ENCODE data around the gene TP53I13. TPM values are rescaled to one million over a fixed set of nuclear protein-coding genes. Genes with fewer than 3 reads are reported as not detected.

TP53I13 gene
- total RNA-seq, 1 experiment from 2014 or later: 28.1 TPM

DNA sequence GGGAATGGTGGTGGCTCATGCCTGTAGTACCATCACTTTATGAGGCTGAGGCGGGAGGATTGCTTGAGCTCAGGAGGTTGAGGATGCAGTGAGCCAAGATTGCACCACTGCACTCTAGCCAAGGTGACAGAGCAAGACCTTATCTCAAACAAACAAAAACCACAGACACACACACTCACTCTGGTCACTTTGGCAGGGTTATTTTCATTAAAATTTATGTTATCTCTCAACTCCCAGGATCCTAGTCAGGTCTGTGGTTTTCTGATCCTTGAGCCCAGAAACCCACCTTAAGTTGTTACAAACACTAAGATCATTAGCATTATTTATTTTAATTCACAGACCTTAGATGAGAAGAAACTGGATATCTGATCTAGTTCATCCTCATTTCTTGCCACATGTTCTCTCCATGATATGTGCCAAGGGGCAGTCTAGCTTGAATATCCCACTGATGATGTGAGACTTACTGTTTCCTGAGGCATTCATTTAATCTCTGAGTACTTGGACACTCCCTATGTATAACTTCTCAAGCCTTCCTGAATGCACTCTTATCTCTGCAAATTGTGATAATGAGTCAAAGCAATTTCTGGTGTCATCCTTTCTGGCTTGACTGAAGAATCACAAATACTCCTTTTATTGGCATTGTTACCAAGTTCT lies 11.3 kb upstream of the TP53I13 start:
- H3K27me3 Mint-ChIP-seq (ENCODE audit: low read depth): peaks cover 9% of the 10 kb centered on the region

More for the DNA sequence above, 11.3 kb upstream of the TP53I13 start:
- H3K4me3 Mint-ChIP-seq: peak overlapping the region in 1 of 2 experiments; percentile 9; a peak in 1 of 5 replicates
- Histone ChIP-seq H3K23ac (ENCODE audit: insufficient read length, low read depth, low read length) (no peak overlapping the region), H3K4me2 (ENCODE audit: insufficient read depth, insufficient read length, low read length) (no peak overlapping the region), H2BK5ac (ENCODE audit: insufficient read length, low read length) (no peak overlapping the region), H3K18ac (ENCODE audit: insufficient read length, low read depth, low read length) (no peak overlapping the region), H3K27ac (ENCODE audit: insufficient read length, low read depth, low read length) (no peak overlapping the region), H4K5ac (ENCODE audit: insufficient read length, low read depth, low read length) (no peak overlapping the region), H4K91ac (ENCODE audit: insufficient read length, low read depth, low read length) (no peak overlapping the region), H4K8ac (replicated peaks; ENCODE audit: insufficient read length, low read depth, low read length) (no peak overlapping the region), H2BK12ac (ENCODE audit: insufficient read length, low read depth, low read length) (no peak overlapping the region), H3K79me2 (ENCODE audit: insufficient read depth, low read length) (no peaks in the 10 kb centered on the region), H3K9ac (ENCODE audit: extremely low read depth, insufficient read length, low read length) (no peak overlapping the region), H2BK15ac (ENCODE audit: low read depth, low read length) (no peak overlapping the region), H3K4me1 (ENCODE audit: insufficient read depth, low read length) (no peaks in the 10 kb centered on the region), H3K14ac (ENCODE audit: insufficient read depth, low read length) (no peak overlapping the region), H2BK120ac (ENCODE audit: low read depth, low read length, poor library complexity, severe bottlenecking) (no peak overlapping the region), H3K56ac (ENCODE audit: insufficient read length, low read depth, low read length) (no peak overlapping the region), H3K9me3 (ENCODE audit: control insufficient read depth, low read depth, low read length) (no peaks in the 10 kb centered on the region), H2BK20ac (ENCODE audit: low read depth, low read length, poor library complexity, severe bottlenecking) (no peak overlapping the region), H3K79me1 (ENCODE audit: insufficient read depth, low read depth, low read length, poor library complexity, severe bottlenecking) (no peaks in the 10 kb centered on the region), H2AFZ (ENCODE audit: low read length) (no peak overlapping the region), H3K27me3 (ENCODE audit: insufficient read depth, low read length) (no peaks in the 10 kb centered on the region), H3K4ac (ENCODE audit: low read depth, low read length) (no peak overlapping the region), H2AK5ac (ENCODE audit: insufficient read length, low read length) (no peak overlapping the region), H3K23me2 (ENCODE audit: insufficient read length, low read depth, low read length, poor library complexity, severe bottlenecking) (no peaks in the 10 kb centered on the region), H4K20me1 (ENCODE audit: control insufficient read depth, insufficient read depth, insufficient read length) (no peaks in the 10 kb centered on the region), H3T11ph (ENCODE audit: low read length) (no peak overlapping the region)
- no peaks in the 10 kb centered on the region for H3K9me3 Mint-ChIP-seq
- no peaks in the 10 kb centered on the region for H3K4me1 Mint-ChIP-seq
- no CpG with 5 or more reads among the region's 1 CpG for WGBS (ENCODE audit: extremely low coverage, insufficient read length, low lambda C conversion rate)
- TF ChIP-seq, protein P1, sequence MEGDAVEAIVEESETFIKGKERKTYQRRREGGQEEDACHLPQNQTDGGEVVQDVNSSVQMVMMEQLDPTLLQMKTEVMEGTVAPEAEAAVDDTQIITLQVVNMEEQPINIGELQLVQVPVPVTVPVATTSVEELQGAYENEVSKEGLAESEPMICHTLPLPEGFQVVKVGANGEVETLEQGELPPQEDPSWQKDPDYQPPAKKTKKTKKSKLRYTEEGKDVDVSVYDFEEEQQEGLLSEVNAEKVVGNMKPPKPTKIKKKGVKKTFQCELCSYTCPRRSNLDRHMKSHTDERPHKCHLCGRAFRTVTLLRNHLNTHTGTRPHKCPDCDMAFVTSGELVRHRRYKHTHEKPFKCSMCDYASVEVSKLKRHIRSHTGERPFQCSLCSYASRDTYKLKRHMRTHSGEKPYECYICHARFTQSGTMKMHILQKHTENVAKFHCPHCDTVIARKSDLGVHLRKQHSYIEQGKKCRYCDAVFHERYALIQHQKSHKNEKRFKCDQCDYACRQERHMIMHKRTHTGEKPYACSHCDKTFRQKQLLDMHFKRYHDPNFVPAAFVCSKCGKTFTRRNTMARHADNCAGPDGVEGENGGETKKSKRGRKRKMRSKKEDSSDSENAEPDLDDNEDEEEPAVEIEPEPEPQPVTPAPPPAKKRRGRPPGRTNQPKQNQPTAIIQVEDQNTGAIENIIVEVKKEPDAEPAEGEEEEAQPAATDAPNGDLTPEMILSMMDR (conservative IDR thresholded peaks at IDR 0.05): no peak
- H3K27ac Mint-ChIP-seq: no peak overlapping the region
- no peak for DNase-seq
- H3K36me3 Mint-ChIP-seq (ENCODE audit: insufficient read depth in 1 of 3, low read depth in 3 of 3): no peaks in the 10 kb centered on the region

All from H9 (cell line).